HEK293 (cell line): Measurements from ENCODE around the gene SEMA3A.

Experiments used
- CTCF ChIP-seq: fragments of 450-650 bp; formaldehyde crosslinking; IDR thresholded peaks from 2 replicates; pipeline ENCODE4 v1.5.1; 2016; ENCODE audit warnings: missing biosample characterization, missing genetic modification characterization
- TCF7L2 ChIP-seq: IDR thresholded peaks from 2 replicates; pipeline ENCODE4 v1.6.1; 2011; ENCODE audit warnings: low read depth, mild to moderate bottlenecking, inconsistent platforms, low read length, moderate library complexity, borderline replicate concordance
- ZBTB20 ChIP-seq: fragments of 450-650 bp; formaldehyde crosslinking; IDR thresholded peaks from 2 replicates; pipeline ENCODE4 v1.5.1; 2016; ENCODE audit warnings: missing biosample characterization, missing genetic modification characterization
- ZNF169 ChIP-seq: fragments of 450-650 bp; formaldehyde crosslinking; IDR thresholded peaks from 2 replicates; pipeline ENCODE4 v1.5.1; 2016; ENCODE audit warnings: missing biosample characterization, missing genetic modification characterization
- ZNF274 ChIP-seq, 2 experiments: fragments of 200-500 bp in 1 of 2; fragments of 450-650 bp in 1 of 2; sonication (Bioruptor generic) in 1 of 2; formaldehyde crosslinking in 1 of 2; IDR thresholded peaks; 2 replicates each; pipeline versions ENCODE4 v1.5.1 to v1.6.1; 2014 to 2016; ENCODE audit warnings: borderline replicate concordance in 1 of 2, inconsistent platforms in 1 of 2, low read length in 1 of 2, missing biosample characterization in 1 of 2, missing genetic modification characterization in 1 of 2
- ZNF394 ChIP-seq: fragments of 450-650 bp; formaldehyde crosslinking; IDR thresholded peaks from 2 replicates; pipeline ENCODE4 v1.5.1; 2016; ENCODE audit warnings: missing biosample characterization, missing genetic modification characterization, mild to moderate bottlenecking, moderate library complexity, borderline replicate concordance
- ZNF544 ChIP-seq: fragments of 450-650 bp; formaldehyde crosslinking; IDR thresholded peaks from 2 replicates; pipeline ENCODE4 v1.5.0; 2017; ENCODE audit warnings: missing biosample characterization, missing genetic modification characterization
- ZNF560 ChIP-seq: fragments of 450-650 bp; formaldehyde crosslinking; IDR thresholded peaks from 2 replicates; pipeline ENCODE4 v1.5.1; 2017; ENCODE audit warnings: missing biosample characterization, missing genetic modification characterization, borderline replicate concordance
- TF ChIP-seq, protein P1 (sequence below): fragments of 450-650 bp; formaldehyde crosslinking; IDR thresholded peaks from 2 replicates; pipeline ENCODE4 v1.5.1; 2016; ENCODE audit warnings: missing biosample characterization, missing genetic modification characterization

- TF ChIP-seq ZNF169 (tag by site-specific recombination) (no peak), CTCF (tag by site-specific recombination) (no peak), TCF7L2 (no peak), ZNF274 (IDR thresholded peaks at IDR 0.05; ENCODE audit: low read length) (no peak), ZNF274 (tag by site-specific recombination; IDR thresholded peaks at IDR 0.05; ENCODE audit: borderline replicate concordance) (no peak), ZNF560 (no peak), ZBTB20 (tag by site-specific recombination) (no peak), ZNF394 (tag by site-specific recombination) (no peak), ZNF544 (tag by site-specific recombination) (no peak)
- TF ChIP-seq, protein P1, sequence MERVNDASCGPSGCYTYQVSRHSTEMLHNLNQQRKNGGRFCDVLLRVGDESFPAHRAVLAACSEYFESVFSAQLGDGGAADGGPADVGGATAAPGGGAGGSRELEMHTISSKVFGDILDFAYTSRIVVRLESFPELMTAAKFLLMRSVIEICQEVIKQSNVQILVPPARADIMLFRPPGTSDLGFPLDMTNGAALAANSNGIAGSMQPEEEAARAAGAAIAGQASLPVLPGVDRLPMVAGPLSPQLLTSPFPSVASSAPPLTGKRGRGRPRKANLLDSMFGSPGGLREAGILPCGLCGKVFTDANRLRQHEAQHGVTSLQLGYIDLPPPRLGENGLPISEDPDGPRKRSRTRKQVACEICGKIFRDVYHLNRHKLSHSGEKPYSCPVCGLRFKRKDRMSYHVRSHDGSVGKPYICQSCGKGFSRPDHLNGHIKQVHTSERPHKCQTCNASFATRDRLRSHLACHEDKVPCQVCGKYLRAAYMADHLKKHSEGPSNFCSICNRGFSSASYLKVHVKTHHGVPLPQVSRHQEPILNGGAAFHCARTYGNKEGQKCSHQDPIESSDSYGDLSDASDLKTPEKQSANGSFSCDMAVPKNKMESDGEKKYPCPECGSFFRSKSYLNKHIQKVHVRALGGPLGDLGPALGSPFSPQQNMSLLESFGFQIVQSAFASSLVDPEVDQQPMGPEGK (tag by site-specific recombination), result no peak
These were observed 38.1 kb upstream of the SEMA3A start for GRCh38 chr7:84232646-84233045.
